ENCODE results near the gene NUDT17.

DNA sequence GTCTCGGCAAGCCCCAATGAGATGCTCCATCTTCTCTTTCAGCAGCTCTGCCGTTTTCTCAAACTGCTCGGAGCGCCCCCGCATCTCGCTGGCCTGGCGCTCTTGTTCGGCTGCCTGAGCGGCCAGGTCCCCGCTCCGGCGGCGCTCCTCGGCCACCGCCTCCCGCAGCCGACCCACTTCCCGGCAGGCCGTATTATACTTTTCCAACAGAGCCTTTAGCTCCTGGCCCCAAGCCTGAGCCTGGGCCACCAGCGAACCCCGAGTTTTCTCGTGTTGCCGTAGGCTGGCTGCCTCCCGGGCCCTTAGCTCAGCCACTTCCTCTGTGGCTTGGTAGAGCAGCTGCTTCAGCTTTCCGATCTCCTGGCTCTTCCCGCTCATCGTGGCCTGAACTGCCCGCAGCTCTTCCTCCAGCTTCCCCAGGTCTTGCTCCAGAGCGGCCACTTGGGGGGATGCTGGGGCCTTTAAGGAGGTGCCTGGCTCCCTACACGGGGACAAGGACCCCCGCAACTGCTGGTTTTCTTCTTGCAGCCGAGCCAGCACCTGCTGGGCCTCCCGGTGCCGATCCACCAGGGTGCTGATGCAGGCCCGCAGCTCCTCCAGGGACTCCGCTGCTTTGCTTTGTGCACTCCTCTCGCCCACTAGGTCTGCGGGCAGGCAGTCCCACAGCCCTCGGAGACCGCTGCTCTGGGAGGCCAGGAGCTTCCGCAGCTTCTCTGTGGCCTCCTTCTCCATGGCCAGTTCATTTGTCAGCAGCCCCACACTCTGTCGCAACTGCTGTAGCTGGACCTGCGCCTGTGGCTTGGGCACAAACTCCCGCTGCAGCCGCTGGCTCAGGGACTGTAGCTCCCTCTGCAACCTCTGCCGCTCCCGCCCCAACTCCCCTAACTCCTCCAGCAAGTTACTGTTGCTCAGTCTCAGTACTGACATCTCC lies 26.8 kb downstream of the NUDT17 start:
- TF ChIP-seq, protein P1, sequence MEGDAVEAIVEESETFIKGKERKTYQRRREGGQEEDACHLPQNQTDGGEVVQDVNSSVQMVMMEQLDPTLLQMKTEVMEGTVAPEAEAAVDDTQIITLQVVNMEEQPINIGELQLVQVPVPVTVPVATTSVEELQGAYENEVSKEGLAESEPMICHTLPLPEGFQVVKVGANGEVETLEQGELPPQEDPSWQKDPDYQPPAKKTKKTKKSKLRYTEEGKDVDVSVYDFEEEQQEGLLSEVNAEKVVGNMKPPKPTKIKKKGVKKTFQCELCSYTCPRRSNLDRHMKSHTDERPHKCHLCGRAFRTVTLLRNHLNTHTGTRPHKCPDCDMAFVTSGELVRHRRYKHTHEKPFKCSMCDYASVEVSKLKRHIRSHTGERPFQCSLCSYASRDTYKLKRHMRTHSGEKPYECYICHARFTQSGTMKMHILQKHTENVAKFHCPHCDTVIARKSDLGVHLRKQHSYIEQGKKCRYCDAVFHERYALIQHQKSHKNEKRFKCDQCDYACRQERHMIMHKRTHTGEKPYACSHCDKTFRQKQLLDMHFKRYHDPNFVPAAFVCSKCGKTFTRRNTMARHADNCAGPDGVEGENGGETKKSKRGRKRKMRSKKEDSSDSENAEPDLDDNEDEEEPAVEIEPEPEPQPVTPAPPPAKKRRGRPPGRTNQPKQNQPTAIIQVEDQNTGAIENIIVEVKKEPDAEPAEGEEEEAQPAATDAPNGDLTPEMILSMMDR (IDR thresholded peaks at IDR 0.05; ENCODE audit: insufficient read depth, low read length, poor library complexity, severe bottlenecking): no peak
- no peak for TF ChIP-seq EZH2phosphoT487 (conservative IDR thresholded peaks at IDR 0.05; ENCODE audit: low read length)
